SHP77 treated with DMSO at 0.1 percent for 48 hours (cell line): ENCODE measurements around the gene DAP3.
"Not testable (repeated sequence)": the region's sequence is repeated elsewhere in the genome, so short reads cannot be mapped to it uniquely, and the experiment has no call there.

Experiments
- DNase-seq: peaks from one replicate; lab custom pipeline; 2025; lab: John Stamatoyannopoulos, UW

DAP3 gene

GRCh38 chr1:155719703-155720102 lies 30.8 kb downstream of the DAP3 start:
- no peak for DNase-seq

- no peak for DNase-seq
Observed at GRCh38 chr1:155725142-155725541, 36.3 kb downstream of the DAP3 start.

DNA sequence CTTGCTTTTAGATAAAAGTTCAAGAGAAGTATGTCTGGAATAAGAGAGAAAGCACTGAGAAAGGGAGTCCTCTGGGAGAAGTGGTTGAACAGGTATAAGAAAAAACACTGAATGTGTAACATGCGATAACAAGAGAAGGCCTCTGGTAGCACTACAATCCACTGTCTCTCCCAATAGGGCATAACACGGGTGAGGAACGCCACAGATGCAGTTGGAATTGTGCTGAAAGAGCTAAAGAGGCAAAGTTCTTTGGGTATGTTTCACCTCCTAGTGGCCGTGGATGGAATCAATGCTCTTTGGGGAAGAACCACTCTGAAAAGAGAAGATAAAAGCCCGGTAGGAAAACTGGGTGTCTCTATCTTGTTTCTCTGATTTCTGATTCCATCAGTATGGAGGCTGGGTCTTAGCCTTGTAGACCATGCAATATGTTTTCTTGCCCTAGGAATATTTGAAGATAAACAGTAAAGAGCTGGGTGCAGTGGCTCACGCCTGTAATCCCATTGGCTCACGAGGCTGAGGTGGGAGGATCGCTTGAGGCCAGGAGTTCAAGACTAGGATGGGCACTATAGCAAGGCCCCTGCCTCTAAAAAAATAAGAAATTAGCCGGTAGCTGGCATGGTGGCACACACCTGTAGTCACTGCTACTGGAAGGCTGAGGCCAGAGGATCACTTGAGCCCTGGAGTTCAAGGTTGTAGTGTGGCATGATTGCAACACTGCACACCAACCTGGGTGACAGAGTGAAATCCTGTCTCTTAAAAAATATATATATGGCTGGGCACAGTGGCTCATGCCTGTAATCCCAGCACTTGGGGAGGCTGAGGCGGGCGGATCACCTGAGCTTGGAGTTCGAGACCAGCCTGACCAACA lies 40.4 kb downstream of the DAP3 start:
- DNase-seq: peak; percentile 48

GRCh38 chr1:155740995-155741394 lies 52.1 kb downstream of the DAP3 start:
- DNase-seq: no peak

- DNase-seq: no peak
Observed at GRCh38 chr1:155741908-155742307, 53.0 kb downstream of the DAP3 start.

DNA sequence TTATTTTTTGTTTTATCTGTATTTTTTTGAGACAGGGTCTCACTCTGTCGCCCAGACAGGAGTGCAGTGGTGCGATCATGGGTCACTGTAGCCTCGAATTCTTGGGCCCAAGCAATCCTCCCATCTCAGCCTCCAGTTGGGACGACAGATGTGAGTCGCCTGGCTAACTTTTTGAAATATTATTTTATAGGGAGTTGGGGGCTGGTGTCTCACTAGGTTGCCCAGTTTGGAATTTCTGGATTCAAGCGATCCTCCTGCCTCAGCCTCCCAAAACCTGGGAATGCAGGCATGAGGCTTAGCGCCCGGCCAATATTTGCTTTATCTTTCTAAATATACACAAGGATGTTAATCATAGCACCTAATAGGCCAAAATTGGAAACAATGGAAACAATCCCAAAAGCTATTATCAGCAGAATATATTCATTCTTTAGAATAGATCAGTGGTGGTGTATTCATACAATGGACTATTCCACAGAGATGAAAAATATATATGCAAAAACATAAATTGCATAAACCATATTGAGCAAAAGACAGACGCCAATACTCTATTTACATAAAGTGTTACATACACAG lies 55.9 kb downstream of the DAP3 start:
- DNase-seq: no peak

DNA sequence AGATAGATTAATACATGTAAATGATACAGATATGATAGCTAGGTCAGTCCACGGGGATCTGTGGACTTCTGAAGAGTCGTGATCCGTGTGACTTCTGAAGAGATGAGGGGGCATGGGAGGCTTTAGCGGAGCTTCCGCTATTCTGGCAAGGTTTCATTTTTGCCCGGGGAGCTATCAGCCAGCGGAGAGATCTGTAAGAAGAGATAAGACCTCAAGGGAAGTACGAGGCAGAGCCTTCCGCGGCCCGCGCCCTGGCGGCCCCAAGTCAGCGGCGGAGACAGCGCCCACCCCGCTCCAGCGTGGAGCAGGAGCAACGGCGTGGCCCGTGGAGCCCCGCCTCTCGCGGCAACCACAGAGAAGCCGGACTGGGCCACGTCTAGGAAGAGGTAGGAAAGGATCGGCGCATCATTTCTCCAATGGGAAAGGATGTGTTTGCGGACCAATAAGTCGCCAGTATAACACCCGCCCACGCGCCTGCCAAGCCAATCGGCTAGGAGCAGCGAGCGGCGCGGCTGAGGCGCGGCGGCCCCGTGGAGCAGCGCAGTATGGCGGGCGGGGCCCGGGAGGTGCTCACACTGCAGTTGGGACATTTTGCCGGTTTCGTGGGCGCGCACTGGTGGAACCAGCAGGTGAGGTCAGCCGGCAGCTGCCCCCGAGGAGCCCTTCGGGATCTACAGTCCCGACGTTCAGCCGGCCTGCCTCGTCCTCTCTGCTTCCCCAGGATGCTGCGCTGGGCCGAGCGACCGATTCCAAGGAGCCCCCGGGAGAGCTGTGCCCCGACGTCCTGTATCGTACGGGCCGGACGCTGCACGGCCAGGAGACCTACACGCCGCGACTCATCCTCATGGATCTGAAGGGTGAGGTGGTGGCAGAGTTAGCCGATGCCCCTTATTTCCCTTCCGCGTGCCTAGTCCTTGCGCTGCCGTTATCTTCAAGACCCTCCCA lies 56.7 kb downstream of the DAP3 start:
- peak; percentile 99 for DNase-seq

GRCh38 chr1:155747586-155747985 lies 58.7 kb downstream of the DAP3 start:
- not testable (repeated sequence) for DNase-seq

- DNase-seq: not testable (repeated sequence)
Observed at GRCh38 chr1:155748141-155748540, 59.2 kb downstream of the DAP3 start.

GRCh38 chr1:155759017-155759416 lies 70.1 kb downstream of the DAP3 start:
- not testable (repeated sequence) for DNase-seq

- no peak for DNase-seq
Observed at GRCh38 chr1:155759966-155760630, 71.2 kb downstream of the DAP3 start.

GRCh38 chr1:155760751-155761475 lies 72.0 kb downstream of the DAP3 start:
- no peak for DNase-seq

DNA sequence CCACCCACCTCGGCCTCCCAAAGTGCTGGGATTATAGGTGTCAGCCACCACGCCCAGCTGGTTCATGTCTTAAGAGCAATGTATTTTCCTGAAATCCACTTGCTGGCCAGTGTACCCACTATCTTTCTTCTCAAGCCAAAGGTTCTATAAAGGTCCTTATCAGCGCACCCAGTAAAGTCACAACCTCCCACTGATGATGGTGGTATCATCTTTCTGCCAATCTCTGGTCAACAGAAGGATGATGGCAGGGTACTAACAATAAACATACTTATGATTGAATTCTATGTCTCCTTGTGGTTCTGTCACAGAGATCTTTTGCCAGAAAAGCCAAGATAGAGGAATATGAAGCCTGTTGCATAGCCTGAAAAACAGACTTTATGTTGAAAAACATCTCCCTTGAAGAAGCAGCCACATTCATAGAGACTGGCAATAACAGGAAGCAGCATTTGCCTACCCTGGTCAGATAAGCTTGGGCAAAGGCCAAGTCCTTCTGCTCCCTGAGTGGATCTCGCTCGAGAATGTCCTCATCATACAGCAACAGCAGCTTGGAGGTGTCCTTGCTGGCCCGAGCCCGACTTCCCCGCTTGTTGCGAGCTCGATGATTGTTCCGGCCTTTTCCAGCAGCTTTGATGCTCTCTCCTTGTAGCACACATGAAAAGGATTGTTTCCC lies 73.0 kb downstream of the DAP3 start:
- no peak for DNase-seq

GRCh38 chr1:155763090-155763815 lies 74.4 kb downstream of the DAP3 start:
- DNase-seq: not testable (repeated sequence)

DNA sequence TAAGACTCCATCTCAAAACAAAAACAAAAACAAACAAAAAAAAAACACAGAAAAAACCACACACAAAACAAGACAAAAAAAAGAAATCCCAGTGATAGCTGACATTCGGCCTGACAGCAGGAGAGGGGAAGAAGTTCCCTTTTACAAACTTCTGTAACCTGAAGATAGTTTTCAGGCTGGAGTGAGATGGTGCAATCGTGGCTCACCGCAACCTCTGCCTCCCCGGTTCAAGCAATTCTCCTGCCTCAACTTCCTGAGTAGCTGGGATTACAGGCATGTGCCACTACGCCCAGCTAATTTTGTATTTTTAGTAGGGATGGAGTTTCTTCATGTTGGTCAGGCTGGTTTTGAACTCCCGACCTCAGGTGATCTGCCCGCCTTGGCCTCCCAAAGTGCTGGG lies 75.1 kb downstream of the DAP3 start:
- DNase-seq: not testable (repeated sequence)

- DNase-seq: not testable (repeated sequence)
Observed at GRCh38 chr1:155767399-155767989, 78.6 kb downstream of the DAP3 start.

DNA sequence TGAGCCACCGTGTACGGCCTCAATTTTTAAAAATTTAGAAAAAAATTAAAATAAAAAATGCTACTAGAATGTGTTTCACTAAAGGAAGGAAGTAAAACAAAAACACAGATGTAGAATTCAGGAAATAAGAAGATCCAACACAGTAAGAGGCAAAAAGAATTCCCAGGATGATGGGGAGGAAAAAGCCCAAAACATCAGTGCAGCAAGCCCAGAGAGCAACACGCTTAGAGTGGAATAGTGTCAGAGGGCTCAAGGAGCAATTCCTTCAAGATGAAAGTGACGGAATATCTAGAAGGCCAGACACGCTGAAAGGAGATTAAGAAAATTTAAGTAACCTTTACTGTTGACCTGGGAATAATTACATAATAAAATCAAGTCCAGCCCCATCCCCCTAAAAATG lies 80.4 kb downstream of the DAP3 start:
- no peak for DNase-seq

- no peak for DNase-seq
Observed at GRCh38 chr1:155773221-155773620, 84.3 kb downstream of the DAP3 start.

DNA sequence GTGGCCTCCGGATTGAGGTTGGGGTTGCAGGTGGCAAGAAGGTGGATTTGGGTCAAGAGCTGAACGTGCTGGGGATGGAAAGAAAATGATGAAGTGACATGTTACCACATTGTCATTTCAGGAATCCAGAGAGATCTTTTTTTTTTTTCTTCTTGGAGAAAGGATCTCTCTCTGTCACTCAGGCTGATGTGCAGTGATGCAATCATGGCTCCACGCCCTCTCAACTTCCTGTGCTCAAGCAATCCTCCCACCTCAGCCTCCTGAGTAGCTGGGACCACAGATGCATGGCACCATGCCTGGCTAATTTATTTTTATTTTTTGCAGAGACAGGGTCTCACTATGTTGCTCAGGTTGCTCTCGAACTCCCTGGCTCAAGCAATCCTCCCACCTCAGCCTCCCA lies 87.5 kb downstream of the DAP3 start:
- no peak for DNase-seq

- no peak for DNase-seq
Observed at GRCh38 chr1:155777582-155777981, 88.7 kb downstream of the DAP3 start.
